Endothelial cell (in vitro differentiated cells): ENCODE results near the gene USP31. TPM values are rescaled to one million over a fixed set of nuclear protein-coding genes. Genes with fewer than 3 reads are reported as not detected.

Source experiments
- DNase-seq: peaks from one replicate; pipeline ENCODE4 v3.0.0; 2021; ENCODE audit warnings: low spot score
- H3K27ac Mint-ChIP-seq: one replicate; pipeline ENCODE4 v1.8.0; 2021; ENCODE audit warnings: mixed read lengths, inconsistent platforms; ENCODE audit not compliant: unreplicated experiment
- H3K27me3 Mint-ChIP-seq: one replicate; pipeline ENCODE4 v1.8.0; 2021; ENCODE audit warnings: mild to moderate bottlenecking, moderate library complexity, mixed read lengths, inconsistent platforms; ENCODE audit not compliant: unreplicated experiment
- H3K36me3 Mint-ChIP-seq: one replicate; pipeline ENCODE4 v1.8.0; 2021; ENCODE audit warnings: mild to moderate bottlenecking, low read depth, mixed read lengths, inconsistent platforms; ENCODE audit not compliant: unreplicated experiment
- H3K4me1 Mint-ChIP-seq: one replicate; pipeline ENCODE4 v1.8.0; 2021; ENCODE audit warnings: mild to moderate bottlenecking, mixed read lengths, inconsistent platforms; ENCODE audit not compliant: unreplicated experiment
- H3K4me3 Mint-ChIP-seq: one replicate; pipeline ENCODE4 v1.8.0; 2021; ENCODE audit warnings: mild to moderate bottlenecking, mixed read lengths, inconsistent platforms; ENCODE audit not compliant: unreplicated experiment
- H3K9me3 Mint-ChIP-seq: one replicate; pipeline ENCODE4 v1.8.0; 2021; ENCODE audit warnings: mixed read lengths, inconsistent platforms; ENCODE audit not compliant: unreplicated experiment
- total RNA-seq: library from RNA; stranded (reverse); fragmentation: NEBNext Ultra II Directional; extraction: Animal tissue kit (Norgen Biotek cat#: 25700); gene quantifications from one replicate; pipeline ENCODE4 v1.2.1, GENCODE V29; 2021; ENCODE audit not compliant: unreplicated experiment
- TF ChIP-seq, protein P1 (sequence below): fragments of 200-600 bp; sonication (generic); IDR thresholded peaks from one replicate; pipeline ENCODE4 v1.5.0; 2021; ENCODE audit warnings: antibody characterized with exemption; ENCODE audit not compliant: unreplicated experiment

The USP31 gene
- total RNA-seq, 1 donor from 2014 or later, result 32.0 TPM

DNA sequence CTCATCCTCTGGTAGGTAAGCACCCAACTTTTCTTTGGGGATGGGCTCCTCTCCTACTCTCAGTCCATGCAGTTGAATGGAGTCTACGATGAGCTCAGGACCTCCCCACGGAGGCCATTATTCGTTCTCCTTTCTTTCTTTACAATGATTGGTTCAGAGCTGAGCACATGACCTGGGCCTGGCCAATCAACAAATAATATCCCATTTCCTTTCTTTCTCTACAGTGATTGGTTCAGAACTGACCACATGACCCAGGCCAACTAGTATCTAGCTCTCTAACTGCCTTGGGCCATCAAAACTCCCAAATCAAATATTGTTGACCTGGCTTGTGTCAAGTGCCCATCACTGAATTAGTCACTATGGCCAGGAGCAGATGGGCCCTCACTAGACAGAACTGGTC lies 129.2 kb downstream of the USP31 start:
- TF ChIP-seq, protein P1, sequence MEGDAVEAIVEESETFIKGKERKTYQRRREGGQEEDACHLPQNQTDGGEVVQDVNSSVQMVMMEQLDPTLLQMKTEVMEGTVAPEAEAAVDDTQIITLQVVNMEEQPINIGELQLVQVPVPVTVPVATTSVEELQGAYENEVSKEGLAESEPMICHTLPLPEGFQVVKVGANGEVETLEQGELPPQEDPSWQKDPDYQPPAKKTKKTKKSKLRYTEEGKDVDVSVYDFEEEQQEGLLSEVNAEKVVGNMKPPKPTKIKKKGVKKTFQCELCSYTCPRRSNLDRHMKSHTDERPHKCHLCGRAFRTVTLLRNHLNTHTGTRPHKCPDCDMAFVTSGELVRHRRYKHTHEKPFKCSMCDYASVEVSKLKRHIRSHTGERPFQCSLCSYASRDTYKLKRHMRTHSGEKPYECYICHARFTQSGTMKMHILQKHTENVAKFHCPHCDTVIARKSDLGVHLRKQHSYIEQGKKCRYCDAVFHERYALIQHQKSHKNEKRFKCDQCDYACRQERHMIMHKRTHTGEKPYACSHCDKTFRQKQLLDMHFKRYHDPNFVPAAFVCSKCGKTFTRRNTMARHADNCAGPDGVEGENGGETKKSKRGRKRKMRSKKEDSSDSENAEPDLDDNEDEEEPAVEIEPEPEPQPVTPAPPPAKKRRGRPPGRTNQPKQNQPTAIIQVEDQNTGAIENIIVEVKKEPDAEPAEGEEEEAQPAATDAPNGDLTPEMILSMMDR, result no peak
- H3K36me3 Mint-ChIP-seq, result no peaks in the 10 kb centered on the region
- H3K27ac Mint-ChIP-seq, result no peak overlapping the region
- no peak for DNase-seq
- H3K9me3 Mint-ChIP-seq, result no peaks in the 10 kb centered on the region
- H3K4me3 Mint-ChIP-seq, result no peak overlapping the region
- H3K4me1 Mint-ChIP-seq, result no peaks in the 10 kb centered on the region
- H3K27me3 Mint-ChIP-seq, result no peaks in the 10 kb centered on the region

GRCh38 chr16:23016368-23016767 lies 132.9 kb downstream of the USP31 start:
- Mint-ChIP-seq H3K36me3 (no peaks in the 10 kb centered on the region), H3K27me3 (no peaks in the 10 kb centered on the region), H3K9me3 (no peaks in the 10 kb centered on the region), H3K27ac (no peak overlapping the region), H3K4me1 (no peaks in the 10 kb centered on the region), H3K4me3 (no peak overlapping the region)
- no peak for DNase-seq
- TF ChIP-seq, protein P1, result no peak

DNA sequence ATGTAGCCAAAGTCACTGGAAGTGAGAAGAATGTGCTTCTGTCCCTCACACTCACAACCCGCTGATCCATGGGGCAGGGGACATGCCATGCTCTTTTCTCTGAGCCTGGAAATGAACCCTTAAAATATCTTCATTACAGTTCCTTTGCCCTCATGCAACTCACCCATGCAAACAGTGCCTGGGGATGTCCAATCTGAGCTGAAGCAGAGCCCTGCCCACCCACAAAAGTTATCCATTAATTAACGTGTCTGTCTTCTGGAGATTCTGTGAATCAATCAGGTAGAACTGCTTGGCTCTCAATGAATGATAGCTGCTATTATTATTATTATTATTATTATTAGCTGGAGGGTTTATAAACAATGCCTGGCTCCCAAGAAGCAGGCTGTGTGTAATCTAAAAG lies 133.7 kb downstream of the USP31 start:
- Mint-ChIP-seq H3K4me3 (no peak overlapping the region), H3K27me3 (no peaks in the 10 kb centered on the region), H3K36me3 (no peaks in the 10 kb centered on the region), H3K27ac (no peak overlapping the region), H3K9me3 (no peaks in the 10 kb centered on the region), H3K4me1 (no peaks in the 10 kb centered on the region)
- no peak for DNase-seq
- TF ChIP-seq, protein P1, result no peak

GRCh38 chr16:23014592-23014991 lies 134.7 kb downstream of the USP31 start:
- TF ChIP-seq, protein P1, result no peak
- no peak overlapping the region for H3K4me3 Mint-ChIP-seq
- H3K4me1 Mint-ChIP-seq, result no peaks in the 10 kb centered on the region
- H3K27ac Mint-ChIP-seq, result no peak overlapping the region
- no peak for DNase-seq
- no peaks in the 10 kb centered on the region for H3K36me3 Mint-ChIP-seq
- H3K27me3 Mint-ChIP-seq, result no peaks in the 10 kb centered on the region
- no peaks in the 10 kb centered on the region for H3K9me3 Mint-ChIP-seq

Other genes with a start within 250 kb of the USP31 start
- gene SCNN1G, start 33.3 kb upstream of the USP31 start, total RNA-seq, result not detected
- gene SCNN1B, start 152.8 kb upstream of the USP31 start, total RNA-seq, result not detected